ENCODE results near the gene ARHGAP6. TPM values are rescaled to one million over a fixed set of nuclear protein-coding genes. Genes with fewer than 3 reads are reported as not detected.

Gene ARHGAP6
- total and polyA plus RNA-seq, 9 of the 15 experiments (the other 6 are each of a cell fraction or from before 2014, with no cell fraction given) = 12.5 to 63.6 (median 41.8) TPM

GRCh38 chrX:11446336-11446735 is 219.4 kb downstream of the ARHGAP6 start:
- intact Hi-C loops (cut with micrococcal nuclease) = no loop called here
- ATAC-seq = no peak
- Histone ChIP-seq H2AFZ (ENCODE audit: low read depth, low read length) (no peak overlapping the region), H3K27me3 (ENCODE audit: control insufficient read depth in 2 of 2, insufficient read depth in 2 of 2, low read length in 2 of 2) (no peaks in the 10 kb centered on the region), H3K9ac (ENCODE audit: insufficient read depth in 1 of 2, low read depth in 2 of 2, low read length in 2 of 2) (no peak overlapping the region), H3K4me2 (ENCODE audit: insufficient read depth, low read length) (no peak overlapping the region), H4K20me1 (replicated peaks; ENCODE audit: control insufficient read depth, insufficient read depth, low read length) (no peaks in the 10 kb centered on the region), H3K79me2 (ENCODE audit: control insufficient read depth, insufficient read depth, low read length) (no peaks in the 10 kb centered on the region), H3K4me1 (replicated peaks in 1 of 2; ENCODE audit: control insufficient read depth in 2 of 2, insufficient read depth in 2 of 2, low read length in 2 of 2) (peaks cover 0 to 5% of the 10 kb centered on the region in 2 experiments; a peak in 2 of 5 replicates), H3K36me3 (ENCODE audit: control insufficient read depth, insufficient read depth, low read length) (no peaks in the 10 kb centered on the region), H3K27ac (ENCODE audit: extremely low read depth, low read depth, low read length) (no peak overlapping the region), H3K4me3 (no peak overlapping the region), H3K9me3 (replicated peaks; ENCODE audit: control insufficient read depth, insufficient read depth, low read depth, low read length) (no peaks in the 10 kb centered on the region; the same call in 1 of the 2 replicates), H3K9me1 (ENCODE audit: control insufficient read depth, insufficient read depth, low read length) (no peaks in the 10 kb centered on the region)
- 25% methylated on average over 2 of the region's 2 CpGs for WGBS (ENCODE audit: insufficient coverage, low coverage, missing lambda C conversion rate)
- POLR2A ChIA-PET = no interaction called here
- no peak for DNase-seq (ENCODE audit: extremely low read depth in 1 of 4, low spot score in 3 of 4)
- CTCF ChIA-PET (ENCODE audit: low intra/inter-chr PET ratio) = no interaction called here
- no TSS peak for BruUV-seq (replicated peaks)
- in situ Hi-C loops (cut with MboI) = no loop called here
- no peak for FAIRE-seq
- TF ChIP-seq SMARCE1 (IDR thresholded peaks at IDR 0.05) = no peak
- no peak for TF ChIP-seq ZBTB12 (CRISPR knock-in tag; IDR thresholded peaks at IDR 0.05)
- TF ChIP-seq PTBP1 (IDR thresholded peaks at IDR 0.05; ENCODE audit: low read depth, low read length) = no peak
- no peak for TF ChIP-seq TGIF2 (CRISPR knock-in tag; IDR thresholded peaks at IDR 0.05)
- no peak for TF ChIP-seq ZHX1 (conservative IDR thresholded peaks at IDR 0.05; ENCODE audit: low read length)
- no peak for TF ChIP-seq CC2D1A (IDR thresholded peaks at IDR 0.05)
- no peak for TF ChIP-seq NCOA2 (IDR thresholded peaks at IDR 0.05; ENCODE audit: partially characterized antibody in 2 of 2)
- TF ChIP-seq SMAD3 (CRISPR knock-in tag; conservative IDR thresholded peaks at IDR 0.05) = no peak
- TF ChIP-seq, protein P1, sequence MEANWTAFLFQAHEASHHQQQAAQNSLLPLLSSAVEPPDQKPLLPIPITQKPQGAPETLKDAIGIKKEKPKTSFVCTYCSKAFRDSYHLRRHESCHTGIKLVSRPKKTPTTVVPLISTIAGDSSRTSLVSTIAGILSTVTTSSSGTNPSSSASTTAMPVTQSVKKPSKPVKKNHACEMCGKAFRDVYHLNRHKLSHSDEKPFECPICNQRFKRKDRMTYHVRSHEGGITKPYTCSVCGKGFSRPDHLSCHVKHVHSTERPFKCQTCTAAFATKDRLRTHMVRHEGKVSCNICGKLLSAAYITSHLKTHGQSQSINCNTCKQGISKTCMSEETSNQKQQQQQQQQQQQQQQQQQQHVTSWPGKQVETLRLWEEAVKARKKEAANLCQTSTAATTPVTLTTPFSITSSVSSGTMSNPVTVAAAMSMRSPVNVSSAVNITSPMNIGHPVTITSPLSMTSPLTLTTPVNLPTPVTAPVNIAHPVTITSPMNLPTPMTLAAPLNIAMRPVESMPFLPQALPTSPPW (CRISPR knock-in tag; IDR thresholded peaks at IDR 0.05) = no peak
- no peak for TF ChIP-seq MAZ (CRISPR knock-in tag; conservative IDR thresholded peaks at IDR 0.05 in 1 of 2, IDR thresholded peaks at IDR 0.05 in 1 of 2)
- no peak for TF ChIP-seq GATA2 (CRISPR knock-in tag; IDR thresholded peaks at IDR 0.05)
